GM23248 (cell line): ENCODE results near the gene HECTD1. TPM values are rescaled to one million over a fixed set of nuclear protein-coding genes. Genes with fewer than 3 reads are reported as not detected.

ENCODE experiments used
- DNase-seq: peaks from one replicate; pipeline ENCODE4 v3.0.0-alpha.2; 2015
- H2AFZ ChIP-seq: fragments of 200-600 bp; sonication (generic); 2 replicates; pipeline ENCODE4 v1.6.1; 2016; ENCODE audit warnings: antibody characterized with exemption
- H3F3A ChIP-seq: fragments of 200-600 bp; sonication (generic); 2 replicates; pipeline ENCODE4 v1.6.1; 2016; ENCODE audit warnings: mild to moderate bottlenecking, antibody characterized with exemption, mixed run types; ENCODE audit not compliant: insufficient read depth
- H3K27ac ChIP-seq: fragments of 200-600 bp; sonication (generic); 2 replicates; pipeline ENCODE4 v1.5.1; 2016; ENCODE audit warnings: mild to moderate bottlenecking
- H3K27me3 ChIP-seq: fragments of 200-600 bp; sonication (generic); replicated peaks from 2 replicates; pipeline ENCODE4 v1.6.1; 2016; ENCODE audit warnings: mild to moderate bottlenecking; ENCODE audit not compliant: insufficient read depth
- H3K36me3 ChIP-seq: fragments of 200-600 bp; sonication (generic); 2 replicates; pipeline ENCODE4 v1.6.1; 2016; ENCODE audit warnings: low read depth, mild to moderate bottlenecking
- H3K4me1 ChIP-seq: fragments of 200-600 bp; sonication (generic); 2 replicates; pipeline ENCODE4 v1.6.1; 2016; ENCODE audit warnings: mild to moderate bottlenecking; ENCODE audit not compliant: insufficient read depth
- H3K4me2 ChIP-seq: fragments of 200-600 bp; sonication (generic); one replicate; pipeline ENCODE4 v1.6.1; 2016; ENCODE audit warnings: mild to moderate bottlenecking; ENCODE audit not compliant: unreplicated experiment
- H3K4me3 ChIP-seq: fragments of 200-600 bp; sonication (generic); 2 replicates; pipeline ENCODE4 v1.5.1; 2016; ENCODE audit warnings: mild to moderate bottlenecking
- H3K79me2 ChIP-seq: fragments of 200-600 bp; sonication (generic); 2 replicates; pipeline ENCODE4 v1.6.1; 2016; ENCODE audit warnings: mild to moderate bottlenecking; ENCODE audit not compliant: insufficient read depth
- H3K9ac ChIP-seq: fragments of 200-600 bp; sonication (generic); 2 replicates; pipeline ENCODE4 v1.6.1; 2016; ENCODE audit warnings: mild to moderate bottlenecking
- H3K9me2 ChIP-seq: fragments of 200-600 bp; sonication (generic); 2 replicates; pipeline ENCODE4 v1.6.1; 2016; ENCODE audit warnings: mixed run types, mild to moderate bottlenecking, moderate library complexity; ENCODE audit not compliant: insufficient read depth
- H3K9me3 ChIP-seq: fragments of 200-600 bp; sonication (generic); one replicate; pipeline ENCODE4 v1.6.1; 2017; ENCODE audit warnings: low read depth
- H4K20me1 ChIP-seq: fragments of 200-600 bp; sonication (generic); 2 replicates; pipeline ENCODE4 v1.6.0; 2016; ENCODE audit not compliant: insufficient read depth
- EZH2 ChIP-seq: fragments of 200-600 bp; sonication (generic); IDR thresholded peaks from 2 replicates; pipeline ENCODE4 v1.6.1; 2018; ENCODE audit warnings: antibody characterized with exemption, mild to moderate bottlenecking; ENCODE audit not compliant: insufficient read depth, poor library complexity, severe bottlenecking
- EZH2phosphoT487 ChIP-seq: fragments of 200-600 bp; sonication (generic); IDR thresholded peaks from 2 replicates; pipeline ENCODE4 v1.6.1; 2018; ENCODE audit warnings: antibody characterized with exemption, moderate library complexity, mild to moderate bottlenecking, low read depth; ENCODE audit not compliant: insufficient read depth
- WGBS, 2 experiments: methylation state at CpG; one replicate each; pipeline ENCODE4 v1.1.6; 2015 to 2017; ENCODE audit warnings: low lambda C conversion rate in 2 of 2, low coverage in 1 of 2; ENCODE audit errors: missing lambda C conversion rate in 2 of 2; 5-methylcytosine and 5-hydroxymethylcytosine counted together
- in situ Hi-C: fragments of 300-500 bp; cut with MboI; formaldehyde crosslinking; loops from 2 replicates; pipeline ENCODE4 v1.15.0; 2020
- polyA plus RNA-seq: library from polyadenylated mRNA; unstranded; fragments of >200 nt; fragmentation: Nextera tagmentation; extraction: Ambion mirVana; gene quantifications from 2 replicates; pipeline ENCODE4 v1.2.1, GENCODE V29; 2016
- total RNA-seq: library from RNA; depleted of rRNA; stranded (reverse); fragments of >200 nt; shearing (Covaris generic); gene quantifications from 2 replicates; pipeline ENCODE4 v1.2.3, GENCODE V29; 2014

The HECTD1 gene
- total and polyA plus RNA-seq, 2 experiments from 2014 or later: 44.5 to 145 TPM

DNA sequence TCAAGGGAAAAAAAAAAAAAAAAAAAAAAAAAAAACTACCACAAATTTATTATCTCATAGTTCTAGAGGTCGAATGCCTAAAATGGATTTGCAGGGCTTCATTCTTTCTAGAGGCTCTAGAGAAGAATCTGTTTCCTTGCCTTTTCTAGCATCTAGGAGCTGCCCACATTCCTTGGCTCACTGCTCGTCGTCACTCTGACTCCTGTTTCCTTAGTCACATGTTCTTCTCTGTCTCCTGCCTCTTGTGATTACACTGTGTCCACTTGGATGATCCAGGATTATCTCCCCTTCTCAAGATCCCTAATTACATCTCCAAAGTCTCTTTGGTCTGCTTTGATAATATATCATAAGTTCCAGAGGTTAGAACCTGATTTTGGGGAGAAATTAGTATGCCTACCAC, 88.7 kb downstream of the HECTD1 start:
- no peak for TF ChIP-seq EZH2phosphoT487
- no peak for TF ChIP-seq EZH2
- 50 to 52% methylated on average over 3 of the region's 3 CpGs for WGBS, 2 experiments
- Histone ChIP-seq H3K36me3 (peaks cover 83% of the 10 kb centered on the region), H3K9ac (no peak overlapping the region), H3K4me3 (no peak overlapping the region), H3K4me2 (no peak overlapping the region), H3K27ac (peak overlapping the region; percentile 9; the same call in 1 of the 2 replicates), H2AFZ (no peak overlapping the region), H3K9me3 (no peaks in the 10 kb centered on the region), H3K79me2 (peaks cover 12% of the 10 kb centered on the region; the same call in 1 of the 2 replicates), H3K4me1 (0 out of 2 replicates have a peak, but pooled peaks cover 3% of the 10 kb centered on the region), H3F3A (peaks cover 4% of the 10 kb centered on the region; the same call in 1 of the 2 replicates), H4K20me1 (no peaks in the 10 kb centered on the region), H3K9me2 (no peaks in the 10 kb centered on the region), H3K27me3 (no peaks in the 10 kb centered on the region)
- in situ Hi-C loops: no loop called here
- DNase-seq: peak; percentile 49

DNA sequence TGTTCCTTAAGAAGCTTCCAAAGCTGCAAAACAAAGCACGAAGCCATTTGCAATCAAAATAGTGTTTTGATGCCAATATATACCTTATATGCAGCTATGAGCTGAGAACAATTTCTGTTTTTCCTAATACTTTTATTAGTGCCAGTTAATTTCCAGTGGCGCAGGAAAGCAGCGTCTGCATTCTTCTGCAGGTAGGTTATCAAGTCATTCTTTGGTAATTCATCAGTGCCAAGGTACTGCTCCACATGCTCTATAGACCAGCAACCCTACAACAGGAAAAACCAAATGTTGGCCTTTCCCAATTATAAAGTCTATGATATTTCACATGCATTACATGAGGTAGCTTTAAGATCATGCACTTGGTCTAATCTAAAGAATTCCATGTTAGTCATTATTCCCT, 93.8 kb downstream of the HECTD1 start:
- Histone ChIP-seq H3K9ac (no peak overlapping the region), H3K9me3 (no peaks in the 10 kb centered on the region), H3K4me1 (0 out of 2 replicates have a peak, but pooled peaks cover under 1% of the 10 kb centered on the region), H3F3A (no peaks in the 10 kb centered on the region; the same call in 1 of the 2 replicates), H3K27me3 (no peaks in the 10 kb centered on the region), H3K4me3 (no peak overlapping the region), H2AFZ (no peak overlapping the region), H3K36me3 (peaks cover 74% of the 10 kb centered on the region), H3K27ac (no peak overlapping the region), H3K4me2 (no peak overlapping the region), H4K20me1 (no peaks in the 10 kb centered on the region), H3K9me2 (no peaks in the 10 kb centered on the region), H3K79me2 (peaks cover 15% of the 10 kb centered on the region)
- TF ChIP-seq EZH2 (no peak), EZH2phosphoT487 (no peak)
- no peak for DNase-seq
- 98% methylated on average over 3 of the region's 3 CpGs for WGBS, 2 experiments
- in situ Hi-C loops: no loop called here

DNA sequence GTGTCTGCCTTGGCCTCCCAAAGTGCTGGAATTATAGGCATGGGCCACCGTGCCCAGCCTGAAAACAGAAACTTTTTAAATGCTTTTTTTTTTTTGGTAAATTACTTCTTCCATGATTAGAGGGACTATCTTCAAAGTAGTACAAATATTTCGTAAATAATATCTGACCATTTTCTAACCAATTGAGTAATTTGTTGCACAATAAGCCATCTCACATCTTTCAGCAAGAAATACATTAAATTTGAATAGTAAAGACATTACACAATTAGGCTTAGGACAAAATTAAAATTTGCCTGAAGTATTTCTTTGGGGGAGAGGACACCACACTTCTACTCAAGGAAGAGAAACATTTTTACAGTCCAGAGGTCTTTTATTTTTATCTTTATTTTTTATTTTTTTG, 96.7 kb downstream of the HECTD1 start:
- Histone ChIP-seq H3K4me2 (no peak overlapping the region), H3K27me3 (no peaks in the 10 kb centered on the region), H3K27ac (no peak overlapping the region), H3K9ac (no peak overlapping the region), H3K79me2 (peaks cover 11% of the 10 kb centered on the region), H3K36me3 (peaks cover 86% of the 10 kb centered on the region), H3F3A (peaks cover 22% of the 10 kb centered on the region; the same call in 1 of the 2 replicates), H4K20me1 (no peaks in the 10 kb centered on the region), H3K4me3 (no peak overlapping the region), H3K9me2 (no peaks in the 10 kb centered on the region), H3K4me1 (peaks cover 5% of the 10 kb centered on the region; the same call in 1 of the 2 replicates), H2AFZ (no peak overlapping the region), H3K9me3 (no peaks in the 10 kb centered on the region)
- WGBS, 2 experiments: 90 to 97% methylated on average over 2 of the region's 2 CpGs
- TF ChIP-seq EZH2: no peak
- no peak for TF ChIP-seq EZH2phosphoT487
- in situ Hi-C loops: no loop called here
- peak; percentile 3 for DNase-seq

DNA sequence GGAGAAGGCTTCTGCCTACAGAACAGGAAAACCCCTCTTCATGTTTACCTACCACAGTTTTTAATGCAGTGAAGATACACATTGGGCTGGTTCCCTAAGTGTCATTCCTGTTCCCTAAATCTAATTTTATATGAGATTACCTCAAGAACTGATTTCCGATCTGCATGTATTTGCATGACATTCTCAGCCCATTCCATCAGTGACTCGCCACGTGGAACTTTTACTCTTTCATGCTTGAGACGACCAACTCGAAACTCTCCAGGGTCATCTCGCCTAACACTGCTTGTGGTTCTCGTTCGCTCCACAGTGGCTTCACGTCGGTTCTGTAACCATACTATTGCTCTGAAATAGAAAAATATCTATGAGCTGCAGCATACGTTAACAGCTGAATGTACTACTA, 98.3 kb downstream of the HECTD1 start:
- 95 to 96% methylated on average over 11 of the region's 11 CpGs for WGBS, 2 experiments
- TF ChIP-seq EZH2phosphoT487 (no peak), EZH2 (no peak)
- Histone ChIP-seq H3K4me1 (peaks cover 5% of the 10 kb centered on the region; the same call in 1 of the 2 replicates), H3K79me2 (peaks cover 14% of the 10 kb centered on the region), H3K27me3 (no peaks in the 10 kb centered on the region), H4K20me1 (no peaks in the 10 kb centered on the region), H2AFZ (no peak overlapping the region), H3K9ac (no peak overlapping the region), H3K4me3 (no peak overlapping the region), H3K36me3 (peaks cover 82% of the 10 kb centered on the region), H3K27ac (no peak overlapping the region), H3F3A (peaks cover 22% of the 10 kb centered on the region; the same call in 1 of the 2 replicates), H3K4me2 (no peak overlapping the region), H3K9me3 (no peaks in the 10 kb centered on the region), H3K9me2 (no peaks in the 10 kb centered on the region)
- no peak for DNase-seq
- in situ Hi-C loops: no loop called here

DNA sequence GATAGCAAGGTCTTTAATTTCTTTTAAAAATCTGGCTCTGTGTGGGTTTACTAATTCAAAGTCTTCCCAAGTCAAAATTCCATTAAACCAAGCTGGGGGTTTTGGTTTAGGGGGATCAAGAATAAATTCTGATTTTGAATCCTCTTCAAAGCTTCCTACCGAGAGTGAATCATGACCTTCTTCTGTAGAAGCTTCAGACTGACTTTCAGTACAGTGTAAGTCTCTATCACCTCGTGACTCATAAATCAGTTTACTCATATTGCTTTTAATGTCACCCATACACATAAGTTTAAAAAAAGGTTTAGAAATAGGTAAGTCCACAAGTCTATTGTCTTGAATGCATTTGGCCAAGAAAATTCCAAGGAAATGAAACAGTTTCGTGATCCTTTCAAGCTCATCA, 100.8 kb downstream of the HECTD1 start:
- WGBS, 2 experiments: 82 to 83% methylated on average over 3 of the region's 3 CpGs
- Histone ChIP-seq H3K4me1 (peaks cover 5% of the 10 kb centered on the region; the same call in 1 of the 2 replicates), H3K4me2 (no peak overlapping the region), H2AFZ (no peak overlapping the region), H3K9me2 (no peaks in the 10 kb centered on the region), H3K27me3 (no peaks in the 10 kb centered on the region), H3F3A (peaks cover 22% of the 10 kb centered on the region; the same call in 1 of the 2 replicates), H3K9ac (no peak overlapping the region), H3K9me3 (no peaks in the 10 kb centered on the region), H3K36me3 (peaks cover 75% of the 10 kb centered on the region), H4K20me1 (no peaks in the 10 kb centered on the region), H3K79me2 (peaks cover 14% of the 10 kb centered on the region), H3K4me3 (no peak overlapping the region), H3K27ac (0 out of 2 replicates have a peak overlapping the region, but pooled peaks have one; percentile 13)
- TF ChIP-seq EZH2: no peak
- no peak for TF ChIP-seq EZH2phosphoT487
- DNase-seq: peak; percentile 57
- in situ Hi-C loops: no loop called here
